Activated CD4-positive, alpha-beta T cell treated with anti-CD3 and anti-CD28 coated beads, Interleukin-2, amount 50 U/mL, for 48 hours (primary cell): ENCODE results near the gene DPEP2.
"Not testable (repeated sequence)": the region's sequence is repeated elsewhere in the genome, so short reads cannot be mapped to it uniquely, and the experiment has no call there.

Experiments
- DNase-seq, 2 experiments: peaks; one replicate each; pipeline ENCODE4 v3.0.0-alpha.2; 2020

The DPEP2 gene

DNA sequence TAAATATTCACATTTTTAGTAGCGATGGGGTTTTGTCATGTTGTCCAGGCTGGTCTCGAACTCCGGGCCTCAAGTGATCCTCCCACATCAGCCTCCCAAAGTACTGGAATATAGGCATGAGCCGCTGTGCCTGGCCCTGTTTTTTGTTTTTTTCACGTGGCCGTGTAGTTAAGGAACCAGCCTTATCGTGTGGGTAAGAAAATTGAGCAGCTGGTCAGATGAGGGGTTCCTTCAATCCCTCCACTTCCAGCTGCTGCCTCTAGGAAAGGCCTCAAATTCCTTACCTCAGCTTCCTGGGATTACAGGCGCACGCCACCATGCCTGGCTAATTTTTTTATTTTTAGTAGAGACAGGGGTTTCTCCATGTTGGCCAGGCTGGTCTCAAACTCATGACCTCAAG is 5.9 kb upstream of the DPEP2 start:
- no peak for DNase-seq

DNA sequence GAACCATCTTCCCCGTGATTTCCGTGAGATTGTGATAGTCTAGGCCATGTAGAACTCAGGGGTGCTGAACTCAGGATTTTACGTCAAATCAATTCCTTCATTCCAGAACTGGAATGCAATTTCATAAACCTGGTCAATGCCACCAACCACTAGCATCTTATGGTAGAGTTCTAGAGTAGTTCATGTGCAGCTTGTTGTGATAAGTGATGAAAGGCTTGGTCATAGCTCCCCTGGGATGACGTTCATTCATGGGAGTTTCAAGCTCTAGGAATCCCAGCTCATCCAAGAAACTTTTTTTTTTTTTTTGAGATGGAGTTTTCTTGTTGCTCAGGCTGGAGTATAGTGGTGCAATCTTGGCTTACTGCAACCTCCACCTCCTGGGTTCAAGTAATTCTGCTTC is 3.7 kb upstream of the DPEP2 start:
- DNase-seq = no peak

- no peak for DNase-seq
These were observed 1.2 kb upstream of the DPEP2 start for GRCh38 chr16:68000450-68000849.

- no peak for DNase-seq
These were observed 701 bp upstream of the DPEP2 start for GRCh38 chr16:67999985-68000384.

DNA sequence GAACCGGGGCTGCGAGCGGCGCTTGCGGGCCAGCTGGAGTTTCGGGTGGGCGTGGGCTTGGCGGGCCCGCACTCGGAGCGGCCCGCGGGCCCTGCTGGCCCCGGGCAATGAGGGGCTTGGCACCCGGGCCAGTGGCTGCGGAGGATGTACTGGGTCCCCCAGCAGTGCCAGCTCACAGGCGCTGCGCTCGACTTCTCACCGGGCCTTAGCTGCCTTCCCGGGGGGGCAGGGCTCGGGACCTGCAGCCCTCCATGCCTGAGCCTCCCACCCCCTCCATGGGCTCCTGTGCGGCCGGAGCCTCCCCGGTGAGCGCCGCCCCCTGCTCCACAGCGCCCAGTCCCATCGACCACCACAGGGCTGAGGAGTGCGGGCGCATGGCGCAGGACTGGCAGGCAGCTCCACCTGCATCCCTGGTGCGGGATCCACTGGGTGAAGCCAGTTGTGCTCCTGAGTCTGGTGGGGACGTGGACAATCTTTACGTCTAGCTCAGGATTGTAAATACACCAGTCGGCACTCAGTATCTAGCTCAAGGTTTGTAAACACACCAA is 979 bp downstream of the DPEP2 start:
- not testable (repeated sequence) for DNase-seq

- no peak for DNase-seq
These were observed 2.6 kb downstream of the DPEP2 start for GRCh38 chr16:67996666-67997065.

DNA sequence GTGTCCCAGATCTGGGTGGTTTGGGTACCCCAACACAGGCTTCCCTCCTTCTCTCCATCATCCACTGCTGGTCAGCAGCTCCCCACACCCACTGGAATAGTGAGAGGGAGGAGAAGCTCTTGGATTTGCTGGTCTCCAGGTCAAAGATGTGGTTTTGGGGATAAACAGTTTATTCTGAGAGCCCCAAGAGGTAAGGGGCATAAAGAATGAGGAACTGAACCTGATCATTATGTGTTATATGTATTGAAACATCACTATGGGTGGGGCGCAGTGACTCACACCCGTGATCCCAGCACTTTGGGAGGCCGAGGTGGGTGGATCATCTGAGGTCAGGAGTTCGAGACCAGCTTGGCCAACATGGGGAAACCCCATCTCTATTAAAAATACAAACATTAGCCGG is 3.9 kb downstream of the DPEP2 start:
- peak in 1 of 2 experiments; percentile 49 for DNase-seq

GRCh38 chr16:67994040-67994408 is 5.3 kb downstream of the DPEP2 start:
- DNase-seq = peak in 1 of 2 experiments; percentile 31

DNA sequence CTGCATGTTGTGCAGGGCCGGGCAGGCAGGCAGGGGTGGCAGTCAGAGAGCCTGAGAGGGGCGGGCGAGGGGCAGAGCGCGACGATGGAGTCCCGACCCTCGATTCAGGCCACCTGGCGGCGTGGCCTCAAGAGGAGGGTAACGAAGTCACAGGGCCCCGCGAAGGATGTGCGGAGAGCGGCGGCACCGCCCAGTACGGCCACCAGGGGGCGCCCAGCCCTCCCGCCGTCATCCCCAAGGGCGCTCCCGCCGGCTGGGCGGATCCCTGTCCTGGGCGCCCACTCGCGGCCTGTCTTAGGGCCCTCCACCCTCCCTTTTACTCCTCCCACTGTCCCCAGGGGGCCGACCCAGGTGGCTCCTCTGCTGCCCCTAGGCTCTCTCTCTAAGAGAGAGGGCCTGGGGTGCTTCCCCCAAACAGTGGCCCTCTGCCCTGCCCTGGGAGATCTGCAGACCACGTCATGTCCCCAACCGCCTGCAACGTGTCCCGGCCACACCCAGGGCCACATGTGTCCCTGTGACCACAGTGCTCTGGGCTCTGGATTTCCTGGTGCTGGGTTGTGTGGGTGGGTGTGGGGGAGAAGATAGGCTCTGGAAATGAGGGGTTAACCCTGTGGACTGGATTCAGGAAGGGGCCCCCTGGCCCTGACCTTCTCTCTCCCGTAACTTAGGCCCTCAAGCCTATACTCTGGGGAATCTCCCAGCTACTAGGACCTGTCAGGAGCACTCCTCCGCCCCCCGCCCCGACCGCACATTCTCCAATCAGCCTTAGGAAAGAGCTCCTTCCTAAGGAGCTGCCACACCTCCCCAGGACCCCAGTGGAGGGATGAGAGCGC is 5.9 kb downstream of the DPEP2 start:
- peak; percentile 85 to 88 for DNase-seq

DNA sequence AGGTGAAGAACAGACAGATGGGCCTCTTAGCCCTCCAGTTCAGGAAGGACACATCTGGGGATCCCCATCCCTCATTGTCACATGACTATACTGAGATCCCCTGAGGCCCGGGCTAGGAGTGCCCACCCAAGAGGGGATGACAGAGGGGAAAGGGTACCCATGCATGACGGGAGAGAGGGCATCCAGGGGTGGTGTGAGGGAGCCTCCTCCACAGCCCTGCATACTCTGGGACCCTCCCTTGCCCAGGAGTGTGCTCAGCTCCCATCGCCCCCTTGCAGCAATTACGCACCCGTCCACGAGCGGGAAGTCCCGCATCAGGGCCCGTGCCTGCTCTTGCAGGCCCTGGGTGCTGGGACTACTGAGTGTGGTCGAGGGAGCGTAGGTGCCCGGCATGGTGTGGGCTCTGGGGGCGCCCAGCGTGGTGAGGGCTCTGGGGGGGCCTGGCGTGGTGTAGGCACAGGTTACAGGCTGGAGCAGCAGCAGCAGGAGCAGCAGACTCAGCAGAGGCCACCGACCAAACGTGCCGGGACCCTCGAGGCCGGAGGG is 6.5 kb downstream of the DPEP2 start:
- DNase-seq = no peak

DNA sequence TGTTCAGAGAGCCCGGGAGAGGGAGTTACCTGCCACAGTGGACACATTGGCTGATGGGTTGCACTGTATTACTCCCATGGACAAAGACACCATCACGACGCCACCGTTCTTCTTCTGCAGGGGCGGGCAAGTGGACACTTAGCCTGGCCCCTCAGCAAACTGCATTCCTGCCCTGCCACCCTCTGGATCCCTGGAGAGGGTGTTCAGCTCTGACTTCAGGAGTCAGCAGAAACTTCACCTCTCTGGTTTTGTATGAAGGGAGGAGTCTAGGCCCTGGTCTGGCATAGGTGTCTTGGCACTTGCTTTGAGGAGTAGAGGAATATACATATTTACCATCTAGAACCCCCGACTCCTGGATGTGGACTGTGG is 9.3 kb downstream of the DPEP2 start:
- no peak for DNase-seq

GRCh38 chr16:67989322-67990017 is 9.8 kb downstream of the DPEP2 start:
- DNase-seq = no peak

DNA sequence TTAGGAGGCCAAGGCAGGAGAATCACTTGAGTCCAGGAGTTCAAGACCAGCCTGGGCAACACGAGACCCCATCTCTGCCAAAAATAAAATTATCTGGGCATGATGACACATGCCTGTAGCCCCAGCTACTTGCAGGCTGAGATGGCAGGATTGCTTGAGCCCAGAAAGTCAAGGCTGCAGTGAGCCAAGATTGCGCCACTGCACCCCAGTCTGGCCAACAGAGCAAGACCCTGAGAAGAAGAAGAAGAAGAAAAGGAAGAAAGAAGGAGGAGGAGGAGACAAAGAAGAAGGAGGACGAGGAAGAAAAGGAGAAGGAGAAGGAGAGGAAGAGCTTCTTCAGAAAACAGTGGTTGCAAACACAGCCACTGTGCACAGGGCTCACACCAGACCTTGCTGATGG is 10.6 kb downstream of the DPEP2 start:
- DNase-seq = no peak

- DNase-seq = no peak
These were observed 11.7 kb downstream of the DPEP2 start for GRCh38 chr16:67987460-67988160.

GRCh38 chr16:67986949-67987348 is 12.3 kb downstream of the DPEP2 start:
- no peak for DNase-seq

DNA sequence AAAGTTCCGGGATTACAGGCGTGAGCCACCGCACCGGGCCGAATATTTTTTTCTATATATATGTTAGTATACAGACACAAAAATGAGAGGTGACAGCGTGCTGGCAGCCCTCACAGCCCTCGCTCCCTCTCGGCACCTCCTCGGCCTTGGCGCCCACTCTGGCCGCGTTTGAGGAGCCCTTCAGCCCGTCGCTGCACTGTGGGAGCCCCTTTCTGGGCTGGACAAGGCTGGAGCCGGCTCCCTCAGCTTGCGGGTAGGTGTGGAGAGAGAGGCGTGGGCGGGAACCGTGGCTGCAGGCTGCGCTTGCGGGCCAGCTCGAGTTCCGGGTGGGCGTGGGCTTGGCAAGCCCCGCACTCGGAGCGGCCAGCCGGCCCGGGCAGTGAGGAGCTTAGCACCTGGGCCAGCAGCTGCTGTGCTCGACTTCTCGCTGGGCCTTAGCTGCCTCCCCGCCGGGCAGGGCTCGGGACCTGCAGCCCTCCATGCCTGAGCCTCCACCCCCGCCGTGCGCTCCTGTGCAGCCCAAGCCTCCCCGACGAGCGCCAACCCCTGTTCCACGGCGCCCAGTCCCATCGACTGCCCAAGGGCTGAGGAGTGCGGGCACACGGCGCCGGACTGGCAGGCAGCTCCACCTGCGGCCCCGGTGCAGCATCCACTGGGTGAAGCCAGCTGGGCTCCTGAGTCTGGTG is 17.1 kb downstream of the DPEP2 start:
- no peak for DNase-seq

- no peak for DNase-seq
These were observed 19.2 kb downstream of the DPEP2 start, which contains the start of gene DPEP3 for GRCh38 chr16:67979955-67980678. TSS of gene DPEP3 (minus strand) at chr16:67980499. CDS start at chr16:67980380, 119 bp downstream.

- no peak for DNase-seq
These were observed 21.6 kb downstream of the DPEP2 start for GRCh38 chr16:67977469-67978227.

- no peak for DNase-seq
These were observed 22.3 kb downstream of the DPEP2 start for GRCh38 chr16:67977005-67977404.

DNA sequence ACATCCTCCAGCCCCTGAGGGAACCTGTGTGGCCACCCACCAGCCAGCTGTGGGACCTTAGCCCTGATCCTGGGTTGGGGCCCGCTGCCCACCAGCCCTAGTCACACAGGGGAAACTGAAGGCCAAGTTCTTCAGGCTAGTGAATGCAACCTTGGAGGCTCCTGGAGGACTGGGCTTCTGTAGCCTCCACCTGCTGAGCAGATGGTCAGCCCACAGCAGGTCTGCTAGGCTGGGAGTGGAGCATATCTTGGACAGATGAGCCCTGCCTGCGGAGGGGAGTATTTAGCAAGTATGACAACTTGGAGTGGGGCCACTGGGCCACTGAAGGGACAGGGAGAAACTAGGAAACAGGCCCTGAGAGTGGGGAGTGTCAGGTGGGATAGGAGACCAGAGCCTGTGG is 23.1 kb downstream of the DPEP2 start:
- DNase-seq = no peak
